Measurements from ENCODE around the gene COMMD6.
"Not testable (repeated sequence)": the region's sequence is repeated elsewhere in the genome, so short reads cannot be mapped to it uniquely, and the experiment has no call there.

The COMMD6 gene

DNA sequence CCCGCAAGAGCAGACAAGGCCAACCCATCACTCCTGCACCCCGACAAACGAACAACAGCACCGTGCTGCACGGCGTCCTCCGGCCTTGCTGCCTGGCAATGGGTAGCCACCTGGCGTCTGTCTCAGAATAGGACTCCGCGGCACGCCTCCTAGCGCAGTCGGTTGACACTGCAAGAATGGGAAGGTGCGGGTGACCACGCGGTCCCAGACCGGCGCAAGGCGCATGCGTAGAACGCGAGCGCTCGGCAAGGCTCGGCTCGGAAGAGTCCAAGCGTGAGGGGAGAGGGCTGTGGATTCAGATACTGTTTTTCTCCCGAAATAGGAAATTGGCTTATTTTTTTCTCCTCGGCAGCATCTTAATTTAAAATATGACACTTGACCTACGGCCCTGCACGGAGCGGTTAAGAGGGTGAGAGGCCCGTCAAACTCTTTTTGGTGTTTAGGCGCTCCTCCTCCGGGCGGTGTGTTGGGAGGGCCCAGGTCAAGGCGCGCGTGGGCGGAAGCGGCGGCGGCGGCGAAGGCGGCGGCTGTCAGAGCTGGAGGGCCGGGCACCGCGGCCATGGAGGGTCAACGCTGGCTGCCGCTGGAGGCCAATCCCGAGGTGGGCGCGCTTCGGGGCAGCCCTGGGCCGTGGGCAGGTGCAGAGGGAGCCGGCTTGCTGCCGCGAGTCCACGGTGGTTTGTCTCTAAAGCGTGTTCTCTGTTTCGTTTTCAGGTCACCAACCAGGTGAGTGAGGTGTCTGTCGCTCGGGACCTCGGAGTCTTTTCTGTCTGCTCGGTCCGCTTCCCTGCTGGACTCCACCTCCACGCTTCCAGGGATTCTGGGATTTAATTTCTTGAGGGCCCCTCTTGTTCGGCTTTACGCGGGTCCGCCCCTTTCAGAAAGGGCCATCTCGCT lies 11.9 kb upstream of the COMMD6 start, which contains the start of gene UCHL3:
Gene UCHL3 (plus strand): TSS at position 530 of the 897 bp plus-strand sequence. CDS start 30 bp downstream, at position 560.
- Histone ChIP-seq H3K27me3 (replicated peaks; ENCODE audit: insufficient read depth, low read length) (no peaks in the 10 kb centered on the region), H3K4me3 (ENCODE audit: low read length) (peak within 1 kb of the TSS; percentile 80), H3K4me2 (ENCODE audit: low read depth, low read length) (peak within 1 kb of the TSS; percentile 60), H3K9me3 (replicated peaks; ENCODE audit: insufficient read depth, low read length) (no peaks in the 10 kb centered on the region), H3F3A (ENCODE audit: insufficient read depth, low read length) (no peaks in the 10 kb centered on the region), H4K20me1 (ENCODE audit: insufficient read depth, low read length) (no peaks in the 10 kb centered on the region), H3K4me1 (ENCODE audit: low read length) (0 out of 2 replicates have a peak, but pooled peaks cover 5% of the 10 kb centered on the region), H2AFZ (ENCODE audit: low read length) (peak within 1 kb of the TSS; percentile 74), H3K9ac (ENCODE audit: low read length) (peak within 1 kb of the TSS; percentile 90), H3K27ac (ENCODE audit: low read length) (peak within 1 kb of the TSS; percentile 69; the same call in 1 of the 2 replicates), H3K36me3 (replicated peaks; ENCODE audit: insufficient read depth, low read length) (no peaks in the 10 kb centered on the region), H3K9me2 (replicated peaks; ENCODE audit: insufficient read depth, low read length) (no peaks in the 10 kb centered on the region), H3K79me2 (ENCODE audit: low read length) (peaks cover 47% of the 10 kb centered on the region)
- DNase-seq = peak; percentile 98
- TF ChIP-seq, protein P1, sequence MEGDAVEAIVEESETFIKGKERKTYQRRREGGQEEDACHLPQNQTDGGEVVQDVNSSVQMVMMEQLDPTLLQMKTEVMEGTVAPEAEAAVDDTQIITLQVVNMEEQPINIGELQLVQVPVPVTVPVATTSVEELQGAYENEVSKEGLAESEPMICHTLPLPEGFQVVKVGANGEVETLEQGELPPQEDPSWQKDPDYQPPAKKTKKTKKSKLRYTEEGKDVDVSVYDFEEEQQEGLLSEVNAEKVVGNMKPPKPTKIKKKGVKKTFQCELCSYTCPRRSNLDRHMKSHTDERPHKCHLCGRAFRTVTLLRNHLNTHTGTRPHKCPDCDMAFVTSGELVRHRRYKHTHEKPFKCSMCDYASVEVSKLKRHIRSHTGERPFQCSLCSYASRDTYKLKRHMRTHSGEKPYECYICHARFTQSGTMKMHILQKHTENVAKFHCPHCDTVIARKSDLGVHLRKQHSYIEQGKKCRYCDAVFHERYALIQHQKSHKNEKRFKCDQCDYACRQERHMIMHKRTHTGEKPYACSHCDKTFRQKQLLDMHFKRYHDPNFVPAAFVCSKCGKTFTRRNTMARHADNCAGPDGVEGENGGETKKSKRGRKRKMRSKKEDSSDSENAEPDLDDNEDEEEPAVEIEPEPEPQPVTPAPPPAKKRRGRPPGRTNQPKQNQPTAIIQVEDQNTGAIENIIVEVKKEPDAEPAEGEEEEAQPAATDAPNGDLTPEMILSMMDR (IDR thresholded peaks at IDR 0.05; ENCODE audit: low read length) = peak; percentile 96
- no peak for TF ChIP-seq EZH2phosphoT487 (IDR thresholded peaks at IDR 0.05; ENCODE audit: low read length)

DNA sequence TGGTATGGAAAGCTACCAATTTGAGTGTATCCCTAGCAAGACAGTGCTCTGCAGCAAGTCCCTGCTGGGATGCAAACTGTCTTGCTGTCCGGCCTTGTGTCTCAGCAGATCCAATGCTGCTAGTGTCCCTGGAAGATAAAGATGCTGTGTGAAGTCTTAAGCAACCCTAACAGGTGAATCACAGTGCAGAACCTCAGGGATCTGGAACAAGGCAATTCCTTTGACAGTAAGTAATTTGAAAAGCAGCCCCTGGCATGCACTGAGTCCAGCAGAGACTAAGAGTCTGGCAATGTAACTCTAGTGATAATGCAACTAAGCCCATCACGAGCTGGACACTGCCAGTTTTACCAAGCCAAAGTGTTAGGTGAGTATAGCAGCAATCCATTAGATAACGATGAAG lies 10.3 kb upstream of the COMMD6 start:
- no peaks in the 10 kb centered on the region for H3F3A ChIP-seq (ENCODE audit: insufficient read depth, low read length)
- no peak overlapping the region for H3K4me2 ChIP-seq (ENCODE audit: low read depth, low read length)

GRCh38 chr13:75545386-75545785 lies 7.7 kb upstream of the COMMD6 start:
- H3K9me2 ChIP-seq (replicated peaks; ENCODE audit: insufficient read depth, low read length); H3K27me3 ChIP-seq (replicated peaks; ENCODE audit: insufficient read depth, low read length); H4K20me1 ChIP-seq (ENCODE audit: insufficient read depth, low read length); DNase-seq; H3K4me2 ChIP-seq (ENCODE audit: low read depth, low read length); H3K9me3 ChIP-seq (replicated peaks; ENCODE audit: insufficient read depth, low read length); H3K4me3 ChIP-seq (ENCODE audit: low read length); H2AFZ ChIP-seq (ENCODE audit: low read length); H3K79me2 ChIP-seq (ENCODE audit: low read length); H3F3A ChIP-seq (ENCODE audit: insufficient read depth, low read length); H3K36me3 ChIP-seq (replicated peaks; ENCODE audit: insufficient read depth, low read length); H3K4me1 ChIP-seq (ENCODE audit: low read length); H3K9ac ChIP-seq (ENCODE audit: low read length); H3K27ac ChIP-seq (ENCODE audit: low read length): not testable (repeated sequence)

More for the DNA sequence above, 10.3 kb upstream of the COMMD6 start:
- Histone ChIP-seq H4K20me1 (ENCODE audit: insufficient read depth, low read length) (no peaks in the 10 kb centered on the region), H3K36me3 (replicated peaks; ENCODE audit: insufficient read depth, low read length) (no peaks in the 10 kb centered on the region), H3K79me2 (ENCODE audit: low read length) (peaks cover 33% of the 10 kb centered on the region), H3K9me3 (replicated peaks; ENCODE audit: insufficient read depth, low read length) (no peaks in the 10 kb centered on the region), H2AFZ (ENCODE audit: low read length) (no peak overlapping the region), H3K27me3 (replicated peaks; ENCODE audit: insufficient read depth, low read length) (no peaks in the 10 kb centered on the region), H3K4me1 (ENCODE audit: low read length) (0 out of 2 replicates have a peak, but pooled peaks cover 5% of the 10 kb centered on the region), H3K9me2 (replicated peaks; ENCODE audit: insufficient read depth, low read length) (no peaks in the 10 kb centered on the region), H3K9ac (ENCODE audit: low read length) (no peak overlapping the region), H3K27ac (ENCODE audit: low read length) (no peak overlapping the region), H3K4me3 (ENCODE audit: low read length) (no peak overlapping the region)
- DNase-seq = no peak
- TF ChIP-seq, protein P1 (IDR thresholded peaks at IDR 0.05; ENCODE audit: low read length) = no peak
- TF ChIP-seq EZH2phosphoT487 (IDR thresholded peaks at IDR 0.05; ENCODE audit: low read length) (no peak), EZH2 (optimal IDR thresholded peaks at IDR 0.05; ENCODE audit: low read depth, low read length) (no peak)

Measured in MM.1S (cell line).